GM18861 (cell line): ENCODE data around the gene RPRD1A.
A peak's percentile ranks its signal among the peaks of the same experiment; 100 is the strongest.
"Not testable (repeated sequence)": the region's sequence is repeated elsewhere in the genome, so short reads cannot be mapped to it uniquely, and the experiment has no call there.

Source experiments
- ATAC-seq: cut with Tn5 transposase; IDR thresholded peaks from one replicate; pipeline ENCODE4 v1.9.1; 2021; ENCODE audit not compliant: unreplicated experiment

The RPRD1A gene

DNA sequence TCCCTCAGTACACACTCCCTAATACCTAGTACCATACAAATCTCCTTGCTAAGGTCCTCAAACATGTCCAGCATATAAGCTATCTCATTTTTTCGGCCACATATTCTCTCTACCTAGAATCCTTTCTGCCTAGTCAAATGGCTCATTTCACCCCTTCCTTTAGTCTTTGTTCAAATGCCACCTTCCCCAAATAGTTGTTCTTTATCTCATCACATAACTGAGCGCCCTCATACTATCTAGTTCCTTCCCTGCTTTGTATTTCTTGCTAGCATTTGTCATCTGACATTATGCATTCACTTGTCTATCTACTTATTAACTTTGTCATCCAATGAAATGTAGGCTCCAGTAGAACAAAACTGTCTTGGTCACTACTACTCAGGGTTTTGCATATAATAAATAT, 35.5 kb downstream of the RPRD1A start:
- ATAC-seq: no peak

- ATAC-seq: no peak
Observed at GRCh38 chr18:36031407-36031806, 36.0 kb downstream of the RPRD1A start.

DNA sequence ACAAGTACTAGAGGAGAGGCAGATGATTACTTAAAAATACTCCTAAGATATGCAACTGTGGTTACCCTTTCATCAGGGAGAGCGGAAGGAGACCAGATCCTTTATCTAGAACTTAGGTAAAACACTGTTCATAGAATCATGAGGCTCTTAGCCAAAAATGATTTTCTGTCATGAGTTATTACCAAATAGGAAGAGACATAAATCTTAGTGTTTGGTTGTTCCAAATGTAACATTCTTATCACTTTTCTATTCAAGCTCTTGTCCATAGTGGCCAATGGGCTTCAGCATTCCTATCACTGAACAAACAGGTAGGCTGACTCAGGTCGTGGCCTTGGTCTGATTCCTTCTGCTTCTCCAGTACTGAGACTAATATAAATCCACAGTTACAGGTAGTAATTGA, 38.5 kb downstream of the RPRD1A start:
- no peak for ATAC-seq

- no peak for ATAC-seq
Observed at GRCh38 chr18:36025025-36025424, 42.3 kb downstream of the RPRD1A start.

- ATAC-seq: not testable (repeated sequence)
Observed at GRCh38 chr18:36024241-36024640, 43.1 kb downstream of the RPRD1A start.

GRCh38 chr18:36023336-36023735, 44.0 kb downstream of the RPRD1A start:
- ATAC-seq: no peak

GRCh38 chr18:36020174-36020711, 47.1 kb downstream of the RPRD1A start:
- ATAC-seq: no peak

DNA sequence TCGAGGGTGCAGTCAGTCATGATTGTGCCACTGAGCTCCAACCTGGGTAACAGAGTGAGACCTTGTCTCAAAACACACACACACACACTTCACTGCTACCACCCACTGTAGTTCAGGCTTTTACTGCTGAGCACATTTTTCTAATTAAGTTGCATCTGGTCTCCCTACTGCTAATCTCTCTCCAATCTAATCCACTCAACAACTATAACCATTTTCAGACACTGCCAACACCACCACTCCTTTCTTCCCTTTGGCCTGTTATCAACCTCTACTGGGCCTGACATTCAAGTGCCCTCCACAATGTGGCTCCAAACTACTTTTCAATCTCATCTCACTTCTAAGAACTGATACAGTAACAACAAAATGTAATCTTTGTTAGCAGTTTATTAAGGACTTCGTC, 50.1 kb downstream of the RPRD1A start:
- ATAC-seq: no peak

- peak; percentile 83 for ATAC-seq
Observed at GRCh38 chr18:36015629-36016028, 51.7 kb downstream of the RPRD1A start.

GRCh38 chr18:36012891-36013290, 54.5 kb downstream of the RPRD1A start:
- no peak for ATAC-seq

DNA sequence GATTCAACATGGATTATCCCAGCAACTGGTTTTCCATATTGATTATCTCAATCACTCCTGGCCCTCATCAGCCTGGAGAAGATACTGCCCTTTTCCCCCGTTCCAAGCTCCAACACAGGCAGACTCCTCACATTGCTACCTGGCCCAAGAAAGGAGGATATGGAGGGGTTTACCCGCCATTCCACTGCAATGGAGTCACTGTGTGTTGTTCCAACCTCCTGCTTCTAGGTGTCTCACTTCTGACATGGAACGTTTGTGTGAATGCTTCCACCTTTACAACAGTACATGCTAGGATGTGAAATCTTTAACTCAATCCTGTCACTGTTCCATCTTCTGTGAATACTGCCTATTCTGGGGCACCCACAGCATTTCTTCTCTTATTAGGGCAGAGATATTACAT, 58.1 kb downstream of the RPRD1A start:
- no peak for ATAC-seq

DNA sequence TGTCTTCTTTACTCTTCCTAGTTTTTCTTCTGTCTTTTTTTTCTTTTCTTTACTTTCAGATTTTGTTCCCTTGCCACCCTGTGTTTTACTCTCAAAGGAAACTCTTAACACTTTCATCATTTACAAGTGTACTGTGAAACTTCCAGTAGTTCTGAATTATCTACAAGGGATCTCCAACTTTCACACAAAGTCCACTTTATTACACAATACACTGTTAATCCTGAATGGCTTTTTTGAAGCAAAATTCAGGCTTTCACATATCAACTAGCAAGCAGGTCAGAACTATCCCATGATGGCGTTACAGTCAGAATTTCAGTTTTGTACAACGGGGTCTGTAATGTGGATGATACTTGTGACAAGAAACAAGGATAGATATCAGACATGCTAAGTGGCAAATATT, 60.4 kb downstream of the RPRD1A start:
- no peak for ATAC-seq

DNA sequence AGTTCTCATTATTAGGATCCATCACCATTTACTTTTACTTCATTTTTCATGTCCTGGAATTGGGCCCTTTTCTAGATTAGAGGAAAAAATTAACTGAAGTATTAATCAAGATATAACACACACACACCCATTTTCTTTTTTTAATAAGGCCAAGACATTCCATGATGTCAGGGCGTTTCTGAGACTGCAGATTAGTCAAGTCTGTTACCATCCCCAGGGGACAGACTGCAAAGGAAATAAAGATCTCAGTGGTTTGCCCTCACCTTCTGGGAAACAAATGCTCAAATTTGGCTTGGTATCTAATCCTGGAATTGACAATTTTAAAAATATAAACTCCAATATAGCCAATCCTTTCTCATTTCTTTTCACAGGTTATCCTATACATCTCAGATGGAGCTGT, 67.4 kb downstream of the RPRD1A start:
- no peak for ATAC-seq

- no peak for ATAC-seq
Observed at GRCh38 chr18:35998967-35999366, 68.4 kb downstream of the RPRD1A start.

DNA sequence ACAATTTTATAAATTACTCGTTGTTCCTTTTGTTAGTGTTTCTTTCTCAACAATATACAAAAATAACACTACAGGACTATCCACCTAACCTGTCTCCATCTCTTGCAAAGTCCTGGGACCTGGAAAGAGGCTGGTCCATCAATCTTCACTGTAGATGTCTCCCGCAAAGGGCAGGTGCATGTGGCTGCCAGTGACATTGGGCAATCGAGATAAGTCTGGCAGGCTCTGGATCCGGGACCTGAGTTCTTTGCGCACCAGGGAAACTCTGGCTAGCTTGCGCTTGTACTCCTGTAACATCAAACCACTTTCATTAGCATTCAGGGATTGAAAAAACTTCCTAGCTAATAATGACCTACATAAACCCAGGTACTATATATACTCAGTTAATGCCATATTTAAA, 74.3 kb downstream of the RPRD1A start:
- ATAC-seq: no peak

- ATAC-seq: no peak
Observed at GRCh38 chr18:35991696-35992095, 75.7 kb downstream of the RPRD1A start.

DNA sequence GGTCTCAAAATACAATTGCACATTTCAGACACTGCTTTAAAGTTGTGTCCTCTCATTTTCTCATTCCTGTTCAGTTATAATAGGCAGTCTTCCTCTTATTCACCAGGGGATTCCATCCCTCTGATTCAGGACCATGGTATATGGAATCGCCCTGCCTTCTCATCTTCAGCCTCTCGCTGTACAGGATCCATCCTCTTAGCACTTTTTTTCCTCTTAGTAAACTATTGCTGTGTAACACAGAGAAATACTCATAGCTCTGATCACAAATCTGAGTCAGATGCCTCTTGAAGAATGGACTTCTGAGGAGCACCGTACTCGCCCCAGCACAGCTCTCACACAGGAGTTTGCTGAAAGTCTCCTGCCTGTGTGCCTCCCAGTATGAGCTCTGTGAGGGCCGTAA, 83.5 kb downstream of the RPRD1A start:
- ATAC-seq: no peak

GRCh38 chr18:35983147-35983546, 84.2 kb downstream of the RPRD1A start:
- ATAC-seq: no peak

- no peak for ATAC-seq
Observed at GRCh38 chr18:35982409-35983114, 84.8 kb downstream of the RPRD1A start.

- ATAC-seq: no peak
Observed at GRCh38 chr18:35979112-35979511, 88.2 kb downstream of the RPRD1A start.

- no peak for ATAC-seq
Observed at GRCh38 chr18:35974181-35974580, 93.2 kb downstream of the RPRD1A start.

DNA sequence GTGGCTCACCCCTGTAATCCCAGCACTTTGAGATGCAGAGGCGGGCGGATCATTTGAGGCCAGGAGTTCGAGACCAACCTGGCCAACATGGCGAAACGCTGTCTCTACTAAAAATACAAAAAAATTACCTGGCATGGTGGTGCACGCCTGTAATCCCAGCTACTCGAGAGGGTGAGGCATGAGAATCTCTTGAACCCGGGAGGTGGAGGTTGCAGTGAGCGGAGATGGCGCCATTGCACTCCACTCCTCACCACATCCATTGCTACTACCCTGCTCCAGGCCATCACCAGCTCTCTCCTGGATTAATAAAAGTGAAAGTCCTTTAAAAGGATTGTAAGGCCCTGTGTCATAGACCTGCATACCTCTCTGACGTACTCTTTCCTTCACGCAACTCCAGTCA, 93.7 kb downstream of the RPRD1A start:
- ATAC-seq: no peak
